ENCODE measurements around the gene MESD. TPM values are rescaled to one million over a fixed set of nuclear protein-coding genes. Genes with fewer than 3 reads are reported as not detected.

The MESD gene
- total and polyA plus RNA-seq, 9 of the 15 experiments (the other 6 are each of a cell fraction or from before 2014, with no cell fraction given), result 11.3 to 39.7 (median 22.8) TPM

DNA sequence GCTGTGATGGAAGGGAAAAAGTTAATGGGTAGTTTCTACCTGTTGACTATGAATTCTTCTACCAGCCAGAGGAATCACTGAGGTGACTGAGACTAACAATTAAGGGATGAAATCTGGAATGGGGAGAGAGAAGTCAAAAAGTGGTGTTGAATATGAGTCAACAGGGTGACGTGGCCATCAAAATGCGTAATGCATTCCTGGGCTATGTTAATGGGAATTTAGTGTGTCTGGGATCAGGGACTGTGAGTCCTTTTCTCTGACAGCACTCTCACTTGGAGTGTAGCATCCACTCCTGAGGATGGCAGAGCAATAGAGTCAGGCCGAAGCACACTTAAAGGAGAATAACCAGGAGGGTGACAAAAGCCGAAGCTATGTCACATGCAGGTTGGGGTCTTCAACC is 60.4 kb downstream of the MESD start (continued):
- TF ChIP-seq, protein P1, sequence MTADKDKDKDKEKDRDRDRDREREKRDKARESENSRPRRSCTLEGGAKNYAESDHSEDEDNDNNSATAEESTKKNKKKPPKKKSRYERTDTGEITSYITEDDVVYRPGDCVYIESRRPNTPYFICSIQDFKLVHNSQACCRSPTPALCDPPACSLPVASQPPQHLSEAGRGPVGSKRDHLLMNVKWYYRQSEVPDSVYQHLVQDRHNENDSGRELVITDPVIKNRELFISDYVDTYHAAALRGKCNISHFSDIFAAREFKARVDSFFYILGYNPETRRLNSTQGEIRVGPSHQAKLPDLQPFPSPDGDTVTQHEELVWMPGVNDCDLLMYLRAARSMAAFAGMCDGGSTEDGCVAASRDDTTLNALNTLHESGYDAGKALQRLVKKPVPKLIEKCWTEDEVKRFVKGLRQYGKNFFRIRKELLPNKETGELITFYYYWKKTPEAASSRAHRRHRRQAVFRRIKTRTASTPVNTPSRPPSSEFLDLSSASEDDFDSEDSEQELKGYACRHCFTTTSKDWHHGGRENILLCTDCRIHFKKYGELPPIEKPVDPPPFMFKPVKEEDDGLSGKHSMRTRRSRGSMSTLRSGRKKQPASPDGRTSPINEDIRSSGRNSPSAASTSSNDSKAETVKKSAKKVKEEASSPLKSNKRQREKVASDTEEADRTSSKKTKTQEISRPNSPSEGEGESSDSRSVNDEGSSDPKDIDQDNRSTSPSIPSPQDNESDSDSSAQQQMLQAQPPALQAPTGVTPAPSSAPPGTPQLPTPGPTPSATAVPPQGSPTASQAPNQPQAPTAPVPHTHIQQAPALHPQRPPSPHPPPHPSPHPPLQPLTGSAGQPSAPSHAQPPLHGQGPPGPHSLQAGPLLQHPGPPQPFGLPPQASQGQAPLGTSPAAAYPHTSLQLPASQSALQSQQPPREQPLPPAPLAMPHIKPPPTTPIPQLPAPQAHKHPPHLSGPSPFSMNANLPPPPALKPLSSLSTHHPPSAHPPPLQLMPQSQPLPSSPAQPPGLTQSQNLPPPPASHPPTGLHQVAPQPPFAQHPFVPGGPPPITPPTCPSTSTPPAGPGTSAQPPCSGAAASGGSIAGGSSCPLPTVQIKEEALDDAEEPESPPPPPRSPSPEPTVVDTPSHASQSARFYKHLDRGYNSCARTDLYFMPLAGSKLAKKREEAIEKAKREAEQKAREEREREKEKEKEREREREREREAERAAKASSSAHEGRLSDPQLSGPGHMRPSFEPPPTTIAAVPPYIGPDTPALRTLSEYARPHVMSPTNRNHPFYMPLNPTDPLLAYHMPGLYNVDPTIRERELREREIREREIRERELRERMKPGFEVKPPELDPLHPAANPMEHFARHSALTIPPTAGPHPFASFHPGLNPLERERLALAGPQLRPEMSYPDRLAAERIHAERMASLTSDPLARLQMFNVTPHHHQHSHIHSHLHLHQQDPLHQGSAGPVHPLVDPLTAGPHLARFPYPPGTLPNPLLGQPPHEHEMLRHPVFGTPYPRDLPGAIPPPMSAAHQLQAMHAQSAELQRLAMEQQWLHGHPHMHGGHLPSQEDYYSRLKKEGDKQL (CRISPR knock-in tag; IDR thresholded peaks at IDR 0.05; ENCODE audit: borderline replicate concordance), result no peak

DNA sequence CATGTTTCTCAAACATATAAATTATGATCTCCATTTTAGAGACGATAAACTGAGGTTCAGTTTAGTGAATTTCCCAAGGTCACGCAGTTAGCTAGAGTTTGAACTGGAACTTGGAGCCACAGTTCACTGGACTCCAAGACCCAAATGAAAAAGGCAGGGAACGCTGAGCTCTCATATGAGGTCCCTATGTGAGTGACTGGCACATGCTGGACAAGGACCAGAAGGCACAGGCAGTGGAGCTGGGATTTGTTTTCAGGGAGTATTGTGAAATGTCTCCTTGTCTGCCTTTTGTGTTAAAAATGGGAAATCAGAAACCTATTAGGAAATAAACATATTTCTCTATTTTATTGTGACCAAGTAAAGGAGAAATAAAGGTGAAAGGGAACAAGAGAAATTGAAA is 63.5 kb downstream of the MESD start:
- intact Hi-C loops (cut with micrococcal nuclease), result no loop called here
- H3K9ac ChIP-seq (ENCODE audit: insufficient read depth in 1 of 2, low read depth in 2 of 2, low read length in 2 of 2), result no peak overlapping the region
- H3K79me2 ChIP-seq (ENCODE audit: control insufficient read depth, insufficient read depth, low read length), result no peaks in the 10 kb centered on the region
- in situ Hi-C loops (cut with MboI), result no loop called here
- H3K4me2 ChIP-seq (ENCODE audit: insufficient read depth, low read length), result no peak overlapping the region
- no peak for ATAC-seq
- ChIA-PET POLR2A (interaction anchor here (0.7 kb wide), 1 partner anchor 529 kb away, joined by 3 read pairs; no protein-coding TSS in a partner anchor), CTCF (ENCODE audit: low intra/inter-chr PET ratio) (no interaction called here)
- no peak overlapping the region for H3K4me3 ChIP-seq
- peaks cover 10% of the 10 kb centered on the region; the same call in 1 of the 2 replicates for H4K20me1 ChIP-seq (replicated peaks; ENCODE audit: control insufficient read depth, insufficient read depth, low read length)
- no peak for FAIRE-seq
- H2AFZ ChIP-seq (ENCODE audit: low read depth, low read length), result no peak overlapping the region
- TF ChIP-seq CEBPB (tag; IDR thresholded peaks at IDR 0.05), result 0 out of 2 replicates have a peak, but pooled peaks have one; percentile 15
- no peak for TF ChIP-seq NR3C1 (CRISPR knock-in tag; IDR thresholded peaks at IDR 0.05)
- TF ChIP-seq, protein P2, sequence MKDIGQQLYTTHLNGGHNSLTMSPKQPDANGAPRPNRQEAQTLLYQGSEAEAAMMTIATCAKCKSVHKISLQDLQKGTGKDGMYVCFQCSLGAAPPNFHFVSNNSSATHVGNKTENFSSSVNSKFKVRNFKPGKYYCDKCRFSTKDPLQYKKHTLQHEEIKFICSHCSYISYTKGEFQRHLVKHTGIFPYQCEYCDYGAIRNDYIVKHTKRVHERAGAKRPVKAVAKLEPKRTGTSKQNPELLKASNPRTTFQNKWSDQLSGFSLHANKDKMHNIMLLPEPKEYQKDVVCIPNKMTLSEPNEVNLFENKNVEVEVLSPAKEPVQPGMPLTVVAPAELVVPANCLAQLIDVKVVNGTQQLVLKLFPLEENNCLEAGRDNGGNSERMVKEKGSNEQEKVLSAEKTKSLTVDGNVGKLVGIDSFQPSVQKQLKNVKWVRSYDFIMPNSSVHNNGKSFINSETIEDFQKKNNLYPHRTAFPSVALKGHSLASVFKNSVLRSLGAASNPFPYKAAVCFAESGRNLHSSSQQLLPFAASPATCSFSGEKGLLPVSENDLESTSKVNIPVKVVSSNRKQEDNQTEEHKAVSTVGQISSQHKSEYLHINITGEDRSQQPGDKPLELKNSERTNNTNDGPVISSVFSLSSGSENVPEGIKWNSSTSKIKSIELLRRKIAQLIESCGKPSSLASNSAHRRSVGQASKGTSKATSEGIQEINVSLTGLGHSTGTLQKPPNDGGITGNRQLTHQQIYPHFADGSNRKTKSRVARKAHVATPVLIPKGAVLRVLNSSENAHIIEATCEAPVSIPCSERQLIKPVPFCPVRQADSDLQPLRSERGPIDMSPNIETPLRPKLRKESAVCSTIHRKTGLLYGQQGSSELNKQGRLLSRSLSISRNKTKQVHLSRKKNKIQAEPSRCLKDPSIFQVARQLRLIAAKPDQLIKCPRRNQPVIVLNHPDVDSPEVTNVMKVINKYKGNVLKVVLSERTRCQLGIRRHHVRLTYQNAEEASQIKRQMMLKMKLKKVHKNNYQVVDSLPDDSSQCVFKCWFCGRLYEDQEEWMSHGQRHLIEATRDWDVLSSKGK (CRISPR knock-in tag; IDR thresholded peaks at IDR 0.05), result no peak
- no peak for TF ChIP-seq POLR2AphosphoS5 (IDR thresholded peaks at IDR 0.05; ENCODE audit: control insufficient read depth, insufficient read depth, low read depth, low read length)
- no peak for DNase-seq (ENCODE audit: extremely low read depth in 1 of 4, low spot score in 3 of 4)
- H3K27ac ChIP-seq (ENCODE audit: extremely low read depth, low read depth, low read length), result no peak overlapping the region
- H3K4me1 ChIP-seq (replicated peaks in 1 of 2; ENCODE audit: control insufficient read depth in 2 of 2, insufficient read depth in 2 of 2, low read length in 2 of 2), result peaks cover 0 to 13% of the 10 kb centered on the region in 2 experiments; a peak in 2 of 5 replicates
- 4% methylated on average over 3 of the region's 3 CpGs for WGBS (ENCODE audit: insufficient coverage, low coverage, missing lambda C conversion rate)
- H3K36me3 ChIP-seq (ENCODE audit: control insufficient read depth, insufficient read depth, low read length), result no peaks in the 10 kb centered on the region
- H3K9me3 ChIP-seq (replicated peaks; ENCODE audit: control insufficient read depth, insufficient read depth, low read depth, low read length), result no peaks in the 10 kb centered on the region; the same call in 1 of the 2 replicates
- peaks cover 33 to 70% of the 10 kb centered on the region in 2 experiments for H3K27me3 ChIP-seq (ENCODE audit: control insufficient read depth in 2 of 2, insufficient read depth in 2 of 2, low read length in 2 of 2)
- no peaks in the 10 kb centered on the region for H3K9me1 ChIP-seq (ENCODE audit: control insufficient read depth, insufficient read depth, low read length)
- BruUV-seq (replicated peaks), result no TSS peak
